GM15510 (cell line): ENCODE results near the gene C4B.

Experiments used
- POLR2A ChIP-seq: IDR thresholded peaks from 3 replicates; pipeline ENCODE4 v1.6.1; 2011; ENCODE audit warnings: borderline replicate concordance; ENCODE audit not compliant: insufficient read length; ENCODE audit errors: extremely low read depth

The C4B gene

DNA sequence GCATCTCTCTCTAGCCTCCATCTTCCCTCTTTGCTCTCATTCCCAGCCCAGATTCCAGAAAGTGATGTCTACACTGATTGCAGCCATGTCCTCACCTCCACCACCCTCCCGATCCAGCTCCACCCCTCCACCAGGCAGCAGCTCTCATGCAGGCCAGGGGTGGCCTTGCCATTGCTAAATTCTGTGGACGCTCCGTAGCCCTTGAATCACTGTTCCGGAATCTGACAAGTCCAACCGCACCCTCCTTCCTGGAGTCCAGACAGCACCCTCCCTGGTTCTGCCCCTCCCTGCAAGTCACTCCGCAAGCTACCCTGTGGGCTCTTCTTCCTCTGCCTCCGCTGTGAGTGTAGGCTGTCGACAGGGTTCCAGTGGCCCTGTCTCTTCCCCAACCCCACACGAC lies 68.3 kb downstream of the C4B start:
- no peak for TF ChIP-seq POLR2A

GRCh38 chr6:32083812-32084768 lies 69.5 kb downstream of the C4B start:
- TF ChIP-seq POLR2A: no peak

GRCh38 chr6:32084780-32085179 lies 70.2 kb downstream of the C4B start:
- no peak for TF ChIP-seq POLR2A
